OCI-LY1 (cell line): Measurements from ENCODE around the gene COMMD7.

ENCODE experiments used
- H2AFZ ChIP-seq: fragments of 200-600 bp; sonication (generic), shearing (Covaris generic); 2 replicates; pipeline ENCODE4 v1.6.0; 2014; ENCODE audit warnings: antibody characterized with exemption, mild to moderate bottlenecking, low read length
- H3F3A ChIP-seq: fragments of 200-600 bp; sonication (generic), shearing (Covaris generic); 2 replicates; pipeline ENCODE4 v1.6.0; 2014; ENCODE audit warnings: mild to moderate bottlenecking, antibody characterized with exemption, low read length, moderate library complexity; ENCODE audit not compliant: insufficient read depth
- H3K27ac ChIP-seq: fragments of 200-600 bp; sonication (generic); 2 replicates; pipeline ENCODE4 v1.5.1; 2014; ENCODE audit warnings: low read length, mixed run types, mild to moderate bottlenecking, low read depth; ENCODE audit not compliant: poor library complexity, severe bottlenecking
- H3K27me3 ChIP-seq: fragments of 200-600 bp; sonication (generic); 2 replicates; pipeline ENCODE4 v1.6.0; 2014; ENCODE audit warnings: antibody characterized with exemption, mild to moderate bottlenecking, low read length, moderate library complexity; ENCODE audit not compliant: insufficient read depth
- H3K36me3 ChIP-seq: fragments of 200-600 bp; sonication (generic); 2 replicates; pipeline ENCODE4 v1.6.1; 2014; ENCODE audit warnings: mild to moderate bottlenecking, antibody characterized with exemption, low read length, moderate library complexity, mixed read lengths; ENCODE audit not compliant: insufficient read depth
- H3K4me1 ChIP-seq: fragments of 200-600 bp; sonication (generic); 2 replicates; pipeline ENCODE4 v1.5.1; 2014; ENCODE audit warnings: mild to moderate bottlenecking, low read length, moderate library complexity; ENCODE audit not compliant: insufficient read depth, severe bottlenecking
- H3K4me2 ChIP-seq: fragments of 200-600 bp; sonication (generic), shearing (Covaris generic); 2 replicates; pipeline ENCODE4 v1.6.1; 2014; ENCODE audit warnings: low read length
- H3K4me3 ChIP-seq: fragments of 200-600 bp; sonication (generic); 2 replicates; pipeline ENCODE4 v1.5.1; 2014; ENCODE audit warnings: low read length, low read depth, mild to moderate bottlenecking, mixed read lengths; ENCODE audit not compliant: poor library complexity, severe bottlenecking
- H3K79me2 ChIP-seq: fragments of 200-600 bp; shearing (Covaris generic); 2 replicates; pipeline ENCODE4 v1.6.1; 2016; ENCODE audit warnings: mixed run types, low read length, mixed read lengths; ENCODE audit not compliant: insufficient read depth
- H3K9ac ChIP-seq: fragments of 200-600 bp; sonication (generic), shearing (Covaris generic); 2 replicates; pipeline ENCODE4 v1.6.1; 2014; ENCODE audit warnings: mild to moderate bottlenecking, low read length, mixed read lengths
- H3K9me2 ChIP-seq: fragments of 200-600 bp; sonication (generic), shearing (Covaris generic); 2 replicates; pipeline ENCODE4 v1.6.1; 2014; ENCODE audit warnings: low read depth, mild to moderate bottlenecking, low read length, mixed read lengths
- H3K9me3 ChIP-seq: fragments of 200-600 bp; shearing (Covaris generic); 2 replicates; pipeline ENCODE4 v1.6.1; 2014; ENCODE audit warnings: low read length, mixed read lengths
- H4K20me1 ChIP-seq: fragments of 200-600 bp; sonication (generic), shearing (Covaris generic); 2 replicates; pipeline ENCODE4 v1.6.0; 2016; ENCODE audit warnings: mild to moderate bottlenecking, low read length; ENCODE audit not compliant: insufficient read depth
- CTCF ChIP-seq: fragments of 200-600 bp; sonication (generic), shearing (Covaris generic); IDR thresholded peaks from 2 replicates; pipeline ENCODE4 v1.5.1; 2017; ENCODE audit warnings: mild to moderate bottlenecking, antibody characterized with exemption, low read length, moderate library complexity, mixed read lengths
- EZH2 ChIP-seq: fragments of 200-600 bp; sonication (generic), shearing (Covaris generic); IDR thresholded peaks from 2 replicates; pipeline ENCODE4 v1.8.0; 2017; ENCODE audit warnings: borderline replicate concordance, mixed run types, mild to moderate bottlenecking, antibody characterized with exemption, low read length, moderate library complexity, mixed read lengths

COMMD7 gene

GRCh38 chr20:32743237-32744112, at the start of gene COMMD7:
COMMD7 (minus strand) TSS chr20:32743467; CDS start chr20:32743391, 76 bp downstream.
- Histone ChIP-seq H3K9me2 (no peaks in the 10 kb centered on the region), H3F3A (no peaks in the 10 kb centered on the region), H4K20me1 (no peaks in the 10 kb centered on the region), H3K4me1 (peaks cover 46% of the 10 kb centered on the region), H3K4me3 (peak within 1 kb of the TSS; percentile 95), H3K36me3 (peaks cover 9% of the 10 kb centered on the region; the same call in 1 of the 2 replicates), H3K27me3 (no peaks in the 10 kb centered on the region), H3K79me2 (no peaks in the 10 kb centered on the region; the same call in 1 of the 2 replicates), H3K9me3 (no peaks in the 10 kb centered on the region), H3K9ac (peak within 1 kb of the TSS; percentile 97), H3K4me2 (peak within 1 kb of the TSS; percentile 99), H3K27ac (peak within 1 kb of the TSS; percentile 92), H2AFZ (no peak within 1 kb of the TSS)
- TF ChIP-seq CTCF (no peak), EZH2 (no peak)

- H3K9me2 ChIP-seq, result no peaks in the 10 kb centered on the region
- no peak for TF ChIP-seq EZH2
- no peak for TF ChIP-seq CTCF
- H3K9ac ChIP-seq, result no peak overlapping the region
- peaks cover 54% of the 10 kb centered on the region for H3K36me3 ChIP-seq
- no peak overlapping the region for H2AFZ ChIP-seq
- no peaks in the 10 kb centered on the region for H3K9me3 ChIP-seq
- no peaks in the 10 kb centered on the region for H3K79me2 ChIP-seq
- H4K20me1 ChIP-seq, result no peaks in the 10 kb centered on the region
- H3K4me2 ChIP-seq, result no peak overlapping the region
- H3K27me3 ChIP-seq, result no peaks in the 10 kb centered on the region
- peaks cover 37% of the 10 kb centered on the region for H3K4me1 ChIP-seq
- no peaks in the 10 kb centered on the region for H3F3A ChIP-seq
- no peak overlapping the region for H3K4me3 ChIP-seq
- H3K27ac ChIP-seq, result peak overlapping the region; percentile 25
Observed at GRCh38 chr20:32792731-32793458, 49.6 kb upstream of the COMMD7 start.

DNA sequence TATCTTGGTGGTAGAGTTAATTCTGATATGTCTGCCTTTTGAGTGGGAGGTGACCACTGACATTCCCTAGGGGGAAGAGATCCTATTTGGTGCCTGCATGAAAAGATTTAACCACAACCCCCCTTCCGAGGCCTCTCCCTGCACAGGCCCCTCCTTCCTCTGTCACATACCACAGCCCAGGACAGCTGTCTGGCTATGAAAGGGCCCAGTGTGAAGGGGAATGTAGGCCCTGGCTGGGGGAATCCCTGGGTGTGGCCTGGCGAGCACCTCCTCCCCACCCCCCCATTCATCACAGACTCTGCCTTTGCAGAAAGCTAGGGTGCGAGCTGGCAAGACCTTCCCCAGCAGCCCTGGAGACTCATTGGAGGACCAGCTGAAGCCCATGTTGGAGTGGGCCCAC, 49.0 kb upstream of the COMMD7 start:
- Histone ChIP-seq H3K9me2 (no peaks in the 10 kb centered on the region), H4K20me1 (no peaks in the 10 kb centered on the region), H2AFZ (no peak overlapping the region), H3K4me1 (peaks cover 37% of the 10 kb centered on the region), H3K9ac (no peak overlapping the region), H3K9me3 (no peaks in the 10 kb centered on the region), H3K27ac (peak overlapping the region; percentile 37), H3K4me3 (no peak overlapping the region), H3F3A (no peaks in the 10 kb centered on the region), H3K4me2 (no peak overlapping the region), H3K36me3 (peaks cover 53% of the 10 kb centered on the region), H3K79me2 (no peaks in the 10 kb centered on the region), H3K27me3 (no peaks in the 10 kb centered on the region)
- TF ChIP-seq CTCF, result no peak
- TF ChIP-seq EZH2, result no peak
